ENCODE results near the gene ELOVL6. TPM values are rescaled to one million over a fixed set of nuclear protein-coding genes. Genes with fewer than 3 reads are reported as not detected.
A peak's percentile ranks its signal among the peaks of the same experiment; 100 is the strongest.
"Not testable (repeated sequence)": the region's sequence is repeated elsewhere in the genome, so short reads cannot be mapped to it uniquely, and the experiment has no call there.

ELOVL6 gene
- total RNA-seq, 1 donor from 2014 or later = 31.7 TPM

GRCh38 chr4:110196871-110197528 is 1.4 kb downstream of the ELOVL6 start:
- peak; percentile 23 for DNase-seq (ENCODE audit: low read depth)

GRCh38 chr4:110196206-110196870 is 2.1 kb downstream of the ELOVL6 start:
- DNase-seq (ENCODE audit: low read depth) = peak; percentile 15

DNA sequence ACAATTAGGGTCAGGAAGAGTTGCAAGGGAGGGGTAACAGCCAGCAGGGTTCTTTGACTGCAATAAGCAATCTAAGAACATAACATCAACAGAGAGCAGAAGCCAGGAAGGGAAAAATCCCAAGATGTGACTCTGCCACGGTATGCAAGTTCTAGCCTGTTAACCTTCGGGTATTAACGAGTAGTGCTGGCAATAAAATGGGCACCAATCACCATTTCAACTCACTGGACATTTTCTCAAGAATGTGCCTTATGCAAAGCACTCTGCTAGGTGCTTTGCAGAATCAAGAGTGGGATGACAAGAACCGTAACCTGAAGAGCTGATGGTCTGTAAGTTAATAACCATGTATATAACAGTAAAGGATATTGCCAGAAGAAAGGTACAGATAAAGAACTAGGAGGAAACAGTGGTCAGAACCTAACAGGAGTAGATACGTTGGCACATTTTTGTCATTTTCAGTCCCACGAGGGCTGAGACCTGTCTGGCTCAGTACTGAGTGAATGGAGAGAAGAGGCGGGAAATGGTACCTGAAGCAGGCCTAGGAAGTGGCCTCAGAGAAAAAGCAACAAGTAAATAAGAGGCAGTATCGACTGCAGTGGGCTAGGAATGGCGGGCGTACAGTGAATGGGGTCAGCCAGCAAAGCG is 2.7 kb downstream of the ELOVL6 start:
- peak; percentile 33 for DNase-seq (ENCODE audit: low read depth)

DNA sequence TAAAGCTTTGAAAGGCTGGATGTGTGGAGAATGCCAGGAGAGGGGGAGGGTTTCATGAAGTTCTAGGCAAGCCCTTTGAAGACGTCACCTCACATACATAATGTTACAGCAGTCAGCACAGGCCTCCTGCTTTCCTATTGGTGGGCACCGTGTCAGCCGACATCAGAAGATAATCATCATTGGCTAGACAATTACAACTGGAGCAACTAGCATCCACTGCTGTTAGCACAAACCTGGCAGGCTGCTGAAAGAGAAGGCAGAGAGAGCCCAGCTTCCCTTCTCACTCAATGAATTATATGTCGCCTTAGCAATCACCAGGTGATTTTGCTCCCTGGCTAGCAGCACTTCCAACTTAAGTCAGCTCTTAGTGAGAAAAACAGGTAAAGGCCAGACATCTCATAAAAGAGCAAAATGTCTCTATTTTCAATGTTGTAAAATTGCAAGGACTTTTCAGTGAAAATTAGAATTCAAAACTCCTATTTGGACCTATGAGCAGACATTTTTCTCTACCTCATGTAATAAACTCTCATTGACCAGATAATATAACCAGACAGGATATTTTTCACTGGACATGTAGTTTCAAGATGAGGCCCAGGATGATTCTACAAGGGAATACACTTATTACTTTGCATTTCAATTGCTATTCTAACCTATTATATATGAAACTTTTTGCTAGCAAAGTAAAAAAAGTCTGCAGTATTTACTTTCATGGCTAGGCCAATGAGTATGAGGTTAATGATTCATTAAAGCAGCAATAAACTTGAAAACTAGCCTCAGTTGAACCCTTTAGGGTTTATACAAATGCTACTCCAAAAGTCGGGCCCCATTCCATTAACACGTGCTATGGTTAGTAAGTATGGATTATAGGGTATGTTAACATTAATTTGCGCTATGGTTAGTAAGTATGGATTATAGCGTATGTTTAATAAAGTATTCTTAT is 4.3 kb downstream of the ELOVL6 start:
- peak; percentile 97 for DNase-seq (ENCODE audit: low read depth)

- not testable (repeated sequence) for DNase-seq (ENCODE audit: low read depth)
Measured at GRCh38 chr4:110193287-110193686, 5.1 kb downstream of the ELOVL6 start.

DNA sequence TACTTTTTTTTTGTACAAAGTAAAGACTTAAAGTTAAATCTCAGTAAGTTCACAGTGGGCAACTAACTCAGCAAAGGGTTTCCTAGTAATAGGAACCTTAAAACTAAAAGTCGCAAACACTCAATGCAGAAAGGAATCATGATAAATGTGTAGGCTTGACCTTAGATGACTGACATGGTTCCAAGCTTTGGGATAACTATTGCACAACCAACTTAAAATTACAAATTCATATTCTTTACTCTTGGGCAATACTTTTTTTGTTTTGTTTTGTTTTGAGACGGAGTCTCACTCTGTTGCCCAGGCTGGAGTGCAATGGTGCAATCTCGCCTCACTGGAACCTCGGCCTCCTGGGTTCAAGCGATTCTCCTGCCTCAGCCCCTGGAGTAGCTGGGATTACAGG is 8.2 kb downstream of the ELOVL6 start:
- DNase-seq (ENCODE audit: low read depth) = no peak

GRCh38 chr4:110188113-110188512 is 10.3 kb downstream of the ELOVL6 start:
- peak; percentile 32 for DNase-seq (ENCODE audit: low read depth)

- no peak for DNase-seq (ENCODE audit: low read depth)
Measured at GRCh38 chr4:110184791-110185155, 13.6 kb downstream of the ELOVL6 start.

GRCh38 chr4:110184140-110184790 is 14.2 kb downstream of the ELOVL6 start:
- DNase-seq (ENCODE audit: low read depth) = peak; percentile 82

GRCh38 chr4:110183643-110184042 is 14.8 kb downstream of the ELOVL6 start:
- peak; percentile 88 for DNase-seq (ENCODE audit: low read depth)

GRCh38 chr4:110183058-110183457 is 15.4 kb downstream of the ELOVL6 start:
- no peak for DNase-seq (ENCODE audit: low read depth)

GRCh38 chr4:110181890-110182289 is 16.5 kb downstream of the ELOVL6 start:
- DNase-seq (ENCODE audit: low read depth) = no peak

GRCh38 chr4:110175634-110176033 is 22.8 kb downstream of the ELOVL6 start:
- DNase-seq (ENCODE audit: low read depth) = no peak

DNA sequence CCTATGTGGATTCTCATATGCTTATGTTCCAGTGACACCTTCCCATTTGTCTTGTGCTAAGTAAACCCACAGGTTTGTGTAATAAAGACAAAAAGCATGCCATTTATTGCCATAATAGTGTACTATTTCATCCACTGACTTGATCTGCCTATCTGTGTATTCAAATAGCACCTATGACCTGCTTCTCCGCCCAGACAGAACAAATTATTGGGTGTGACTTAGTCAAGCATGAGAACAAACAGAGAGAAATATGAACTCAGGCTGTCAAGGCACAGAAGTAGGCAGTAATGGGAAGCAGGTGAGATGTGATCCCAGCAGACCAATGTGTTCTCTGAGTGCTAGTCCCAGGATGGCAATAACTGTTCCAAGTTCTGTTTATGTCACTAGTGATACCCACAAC is 25.4 kb downstream of the ELOVL6 start:
- DNase-seq (ENCODE audit: low read depth) = peak; percentile 29

- no peak for DNase-seq (ENCODE audit: low read depth)
Measured at GRCh38 chr4:110171971-110172370, 26.4 kb downstream of the ELOVL6 start.

DNA sequence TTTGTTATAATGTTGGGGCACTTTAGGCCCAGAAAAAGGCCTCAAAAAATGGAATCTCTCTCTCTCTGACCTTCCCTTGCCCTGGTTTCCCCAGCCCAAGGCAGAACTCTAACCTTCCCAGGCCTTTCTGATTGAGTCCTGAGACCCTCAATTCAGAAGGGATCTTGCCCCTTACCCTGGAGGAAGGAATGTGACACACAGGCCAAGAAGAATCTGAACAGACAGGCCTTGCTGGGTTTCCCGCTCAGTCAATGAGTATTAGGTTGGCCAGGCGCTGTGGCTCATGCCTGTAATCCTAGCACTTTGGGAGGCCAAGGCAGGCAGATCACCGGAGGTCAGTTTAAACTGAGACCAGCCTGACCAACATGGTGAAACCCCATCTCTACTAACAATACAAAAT is 27.6 kb downstream of the ELOVL6 start:
- DNase-seq (ENCODE audit: low read depth) = no peak

- peak; percentile 62 for DNase-seq (ENCODE audit: low read depth)
Measured at GRCh38 chr4:110165382-110166286, 32.8 kb downstream of the ELOVL6 start.

DNA sequence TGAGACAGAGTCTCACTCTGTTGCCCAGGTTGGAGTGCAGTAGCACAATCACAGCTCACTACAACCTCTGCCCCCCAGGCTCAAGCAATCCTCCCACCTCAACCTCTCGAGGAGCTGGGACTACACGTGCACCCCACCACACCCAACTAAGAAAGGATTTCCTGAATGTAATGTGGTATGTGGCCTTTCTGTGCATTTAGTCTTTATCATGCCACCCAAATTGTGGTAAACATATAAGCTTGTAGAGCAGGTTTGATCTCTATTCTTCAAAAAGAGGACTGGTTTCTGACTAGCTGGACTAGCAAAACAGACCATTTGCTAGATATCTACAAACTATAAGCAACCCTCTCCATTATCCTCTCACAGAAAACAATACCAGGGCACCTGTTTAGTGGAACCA is 33.6 kb downstream of the ELOVL6 start:
- no peak for DNase-seq (ENCODE audit: low read depth)

GRCh38 chr4:110164251-110164650 is 34.2 kb downstream of the ELOVL6 start:
- peak; percentile 50 for DNase-seq (ENCODE audit: low read depth)

GRCh38 chr4:110163327-110164069 is 34.9 kb downstream of the ELOVL6 start:
- DNase-seq (ENCODE audit: low read depth) = peak; percentile 78

Data from renal cortical epithelial cell (primary cell).